Stimulated activated CD8-positive, alpha-beta memory T cell treated with anti-CD3 and anti-CD28 coated beads, Interleukin-4, amount 100 ng/mL, for 1 hour (primary cell): Measurements from ENCODE around the gene MYO15A.
A peak's percentile ranks its signal among the peaks of the same experiment; 100 is the strongest.

Experiments used
- DNase-seq, 2 donors: peaks; one replicate each; pipeline ENCODE4 v3.0.0-alpha.2; 2020; ENCODE audit warnings: low read depth in 2 of 2, low spot score in 1 of 2

MYO15A gene

DNA sequence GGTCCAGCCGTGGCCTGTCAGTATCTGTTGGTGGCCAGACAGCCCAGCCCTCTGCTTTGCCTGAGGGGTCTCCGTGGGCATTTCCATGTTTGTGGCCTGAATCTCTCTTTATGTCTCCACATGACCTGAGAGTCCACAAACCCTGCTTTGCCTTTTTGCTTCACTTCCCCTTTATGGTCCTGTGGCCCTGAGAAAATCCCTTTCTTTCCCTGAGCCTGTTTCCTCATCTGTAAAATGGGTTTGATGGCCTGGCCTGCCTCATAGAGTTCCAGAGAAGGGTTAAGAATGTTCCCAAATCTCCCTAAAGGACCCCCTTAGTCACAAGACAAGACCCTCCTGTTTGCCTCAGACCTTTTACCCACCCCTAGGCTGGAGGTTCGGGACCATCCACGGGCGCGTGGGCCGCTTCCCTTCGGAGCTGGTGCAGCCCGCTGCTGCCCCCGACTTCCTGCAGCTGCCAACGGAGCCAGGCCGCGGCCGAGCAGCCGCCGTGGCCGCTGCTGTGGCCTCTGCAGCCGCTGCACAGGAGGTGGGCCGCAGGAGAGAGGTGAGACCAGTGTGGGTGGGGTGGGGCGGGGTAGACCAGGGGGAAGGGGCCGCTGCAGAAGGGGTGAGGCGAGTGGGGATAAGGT, 48.9 kb downstream of the MYO15A start:
- DNase-seq, result no peak

GRCh38 chr17:18158022-18158600, 49.6 kb downstream of the MYO15A start:
- peak; percentile 81 to 88 for DNase-seq

DNA sequence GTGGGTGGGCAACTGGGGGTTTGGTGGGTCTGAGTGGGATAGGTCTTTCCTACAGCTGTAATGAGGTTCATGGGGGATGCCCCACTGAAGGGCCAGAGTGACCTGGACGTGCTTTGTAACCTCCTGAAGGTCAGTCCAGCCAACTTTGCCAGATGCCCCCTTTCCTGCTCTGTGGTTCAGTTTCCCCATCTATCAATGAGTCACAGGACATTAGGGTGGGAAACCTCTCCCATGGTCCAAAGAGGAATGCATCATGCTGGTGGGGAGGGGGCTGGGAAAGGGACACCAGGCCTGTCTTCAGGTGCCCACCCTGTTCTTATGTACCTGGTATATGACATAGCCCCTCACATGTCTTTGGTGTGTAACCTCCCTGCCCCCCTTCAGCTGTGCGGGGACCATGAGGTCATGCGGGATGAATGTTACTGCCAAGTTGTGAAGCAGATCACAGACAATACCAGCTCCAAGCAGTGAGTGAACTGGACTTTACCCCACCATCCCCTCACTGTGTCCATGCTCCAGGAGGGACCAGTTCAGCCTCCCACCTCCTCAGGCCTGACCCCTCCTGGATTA, 51.1 kb downstream of the MYO15A start:
- no peak for DNase-seq

DNA sequence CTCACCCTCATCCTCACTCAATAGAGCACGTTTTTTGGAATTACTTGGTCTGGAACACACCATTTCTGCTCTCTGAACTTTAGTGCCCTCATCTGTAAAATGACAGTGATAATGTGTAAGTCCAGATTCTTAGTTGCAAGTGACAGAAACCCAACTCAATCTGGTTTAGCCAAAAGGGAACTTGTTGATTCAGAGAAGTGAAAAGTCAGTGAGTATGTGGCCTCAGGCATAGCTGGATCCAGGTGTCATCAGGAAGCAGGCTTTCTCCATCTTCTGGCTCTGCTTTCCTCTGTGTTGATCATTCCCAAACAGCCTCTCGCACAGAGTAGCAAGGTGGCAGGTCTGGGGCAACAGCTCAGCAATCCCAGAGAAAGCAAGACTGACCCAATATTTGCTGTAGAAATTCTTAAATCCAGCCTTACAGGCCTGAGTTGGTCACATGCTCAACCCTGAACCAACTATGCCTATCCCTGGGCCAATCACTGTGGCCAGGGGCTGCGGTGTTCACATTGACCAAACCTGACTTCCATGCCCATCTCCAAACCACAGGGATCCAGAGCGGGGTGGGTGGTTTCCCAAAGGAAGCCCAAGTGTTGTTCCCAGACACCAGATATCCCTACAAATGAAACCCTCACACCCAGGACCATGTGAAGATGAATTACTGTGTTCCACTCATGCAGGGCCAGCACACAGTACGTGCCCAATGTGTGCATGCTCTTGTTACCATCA, 51.7 kb downstream of the MYO15A start:
- no peak for DNase-seq

GRCh38 chr17:18161207-18162145, 52.9 kb downstream of the MYO15A start:
- DNase-seq, result no peak

GRCh38 chr17:18163547-18163946, 55.0 kb downstream of the MYO15A start:
- no peak for DNase-seq

DNA sequence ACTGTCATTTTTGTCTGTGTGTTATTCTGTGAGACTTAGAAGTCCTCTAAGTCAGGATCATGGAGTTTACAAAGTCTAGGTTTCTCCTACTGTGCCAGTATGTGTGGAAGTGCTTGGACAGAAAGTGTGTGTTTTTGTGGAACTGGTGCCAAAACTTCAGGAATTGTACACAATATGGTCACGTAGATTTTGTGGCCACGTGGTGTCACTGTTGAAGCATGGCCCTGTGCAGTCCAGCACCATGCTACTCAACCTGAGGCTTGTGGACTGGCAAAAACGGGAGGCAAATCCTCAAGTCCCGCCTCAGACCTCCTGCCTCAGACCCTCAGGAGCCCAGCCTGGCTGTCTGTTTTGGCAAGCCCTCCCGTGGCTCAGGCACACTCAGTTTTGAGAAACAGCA, 58.3 kb downstream of the MYO15A start:
- no peak for DNase-seq

DNA sequence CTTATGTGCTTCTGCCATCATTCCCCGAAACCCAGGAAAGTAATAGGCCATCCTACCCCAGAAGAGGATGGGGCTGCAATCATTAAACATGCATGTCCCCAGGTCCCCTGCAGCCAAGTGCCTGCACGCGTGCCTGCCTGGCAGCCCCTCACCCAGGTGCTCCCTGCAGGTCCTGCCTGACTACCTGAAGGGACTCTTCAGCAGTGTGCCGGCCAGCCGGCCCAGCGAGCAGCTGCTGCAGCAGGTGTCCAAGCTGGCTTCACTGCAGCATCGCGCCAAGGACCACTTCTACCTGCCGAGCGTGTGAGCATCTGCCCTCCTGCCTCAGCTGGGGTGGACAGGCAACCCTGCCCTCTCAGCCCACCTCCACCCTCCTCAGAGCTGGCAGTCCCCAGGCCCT, 58.9 kb downstream of the MYO15A start:
- DNase-seq, result no peak

DNA sequence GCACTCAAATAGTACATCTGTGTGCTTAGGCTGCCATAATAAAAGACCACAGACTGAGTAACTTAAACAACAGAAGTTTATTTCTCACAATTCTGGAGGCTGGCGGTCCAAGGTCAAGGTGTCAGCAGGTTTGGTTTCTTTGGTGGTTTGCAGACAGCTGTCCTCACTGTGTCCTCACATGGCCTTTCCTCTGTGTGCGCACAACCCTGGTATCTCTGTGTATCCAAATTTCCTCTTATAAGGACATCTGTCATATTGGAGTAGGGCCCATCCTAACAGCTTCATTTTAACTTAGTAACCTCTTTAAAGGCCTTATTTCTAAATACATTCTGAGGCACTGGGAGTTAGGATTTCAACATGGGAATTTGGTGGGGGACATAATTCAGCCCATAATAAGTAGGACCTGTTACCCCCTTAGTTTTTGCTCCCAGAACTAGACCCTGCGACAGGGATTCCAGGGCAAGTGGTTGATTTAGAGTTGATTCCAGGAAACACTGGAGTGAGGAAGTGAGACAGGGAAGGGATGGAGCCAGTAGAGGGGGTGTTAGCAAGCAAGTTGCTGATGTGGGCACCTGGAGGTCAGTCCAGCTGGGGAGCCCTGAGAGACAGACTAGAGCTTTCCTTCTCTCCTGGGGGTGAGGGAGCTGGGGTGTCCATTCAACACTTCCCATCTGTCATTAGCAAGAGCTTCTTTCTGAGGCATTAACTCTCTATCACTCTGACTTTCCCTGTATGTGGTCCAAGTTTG, 64.1 kb downstream of the MYO15A start:
- DNase-seq, result no peak

DNA sequence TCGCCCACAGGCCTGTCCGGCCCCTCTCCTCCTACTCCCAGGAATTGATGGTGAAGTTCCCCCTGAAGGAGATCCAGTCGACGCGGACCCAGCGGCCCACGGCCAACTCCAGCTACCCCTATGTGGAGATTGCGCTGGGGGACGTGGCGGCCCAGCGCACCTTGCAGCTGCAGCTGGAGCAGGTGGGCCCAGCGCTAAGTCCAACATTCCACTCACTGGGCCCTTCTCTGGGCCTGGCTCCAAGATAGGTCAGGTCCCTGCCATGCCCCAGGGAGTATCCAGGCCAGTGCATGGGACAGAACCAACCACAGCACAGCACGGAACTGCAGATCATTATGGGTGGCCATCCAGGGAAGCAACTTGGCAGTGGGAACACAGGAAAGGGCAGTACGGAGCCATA, 65.2 kb downstream of the MYO15A start:
- no peak for DNase-seq

GRCh38 chr17:18176176-18176575, 67.6 kb downstream of the MYO15A start:
- no peak for DNase-seq

DNA sequence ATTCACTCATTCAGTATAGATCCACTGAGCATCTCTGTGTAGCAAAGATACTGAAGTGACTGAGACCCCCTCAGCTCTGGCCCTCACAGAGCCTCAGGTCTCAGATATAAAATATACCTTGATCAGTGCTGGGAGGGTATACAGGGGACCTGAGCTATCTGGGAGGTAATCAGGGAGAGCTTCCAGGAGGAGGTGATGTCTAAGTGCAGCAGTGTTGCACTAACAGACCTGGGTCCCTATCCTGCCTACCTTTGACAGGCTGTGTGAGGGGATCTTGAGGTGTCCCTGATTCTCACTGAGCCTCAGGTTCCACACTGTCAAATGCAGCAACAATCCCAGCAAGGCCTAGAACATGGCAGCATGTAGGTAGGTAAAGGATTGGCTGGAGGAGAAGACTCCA, 68.6 kb downstream of the MYO15A start:
- DNase-seq, result no peak

GRCh38 chr17:18177722-18178121, 69.2 kb downstream of the MYO15A start:
- no peak for DNase-seq

DNA sequence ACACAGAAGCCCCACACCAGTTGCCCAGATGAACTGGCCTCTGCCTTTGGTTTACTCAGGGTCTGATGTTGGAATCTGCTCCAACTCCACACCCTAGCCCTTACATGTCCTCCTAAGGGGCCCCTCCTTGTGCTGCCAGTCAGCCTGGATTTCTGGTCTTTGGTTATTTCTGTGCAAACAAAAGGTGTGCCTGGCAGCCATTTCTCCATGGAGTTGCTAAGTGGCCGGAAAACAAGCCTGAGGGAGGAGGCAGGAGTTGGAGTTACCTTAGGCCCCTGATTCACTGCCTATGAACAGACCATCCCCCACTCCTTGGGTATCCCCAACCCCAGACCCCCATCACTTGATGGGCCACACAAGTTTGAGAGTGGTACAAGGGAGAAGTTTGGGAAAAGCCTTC, 70.6 kb downstream of the MYO15A start:
- DNase-seq, result no peak

DNA sequence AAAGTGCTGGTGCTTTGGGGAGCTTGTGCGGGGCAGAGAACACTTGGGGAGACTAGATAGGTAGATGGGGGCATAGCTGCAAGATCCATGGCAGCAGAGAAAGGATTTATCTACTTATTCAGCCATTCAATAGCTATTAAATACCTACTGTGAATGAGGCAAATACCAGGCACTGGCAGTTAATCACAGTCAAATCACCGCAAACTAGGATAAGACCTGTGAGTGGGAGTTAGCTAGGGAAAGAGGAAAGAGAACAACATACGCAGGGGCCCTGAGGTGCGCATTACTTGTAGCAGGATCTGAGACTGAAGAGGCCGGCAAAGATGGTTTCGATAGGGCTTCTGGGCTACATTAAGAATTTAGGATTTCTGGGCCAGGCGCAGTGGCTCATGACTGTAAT, 71.2 kb downstream of the MYO15A start:
- no peak for DNase-seq

DNA sequence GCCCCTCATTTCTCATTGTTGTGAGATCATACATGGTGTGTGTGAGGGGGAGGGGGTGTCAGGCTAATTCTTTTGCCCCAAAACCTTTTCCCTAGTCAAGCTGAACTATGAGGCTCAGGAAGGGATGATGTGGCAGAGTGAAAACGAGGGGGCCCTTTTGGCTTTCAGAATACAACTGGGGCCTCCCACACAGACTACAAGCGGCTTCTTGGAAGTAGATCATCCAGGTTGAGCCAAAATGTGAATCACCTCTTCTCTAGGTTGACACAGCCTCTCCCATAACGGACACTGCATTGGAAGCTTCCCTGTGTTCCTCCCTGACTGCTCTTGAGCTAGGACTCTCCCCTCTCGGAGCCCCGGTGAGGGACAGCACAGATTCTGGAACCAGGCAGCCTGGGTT, 72.8 kb downstream of the MYO15A start:
- no peak for DNase-seq

- DNase-seq, result no peak
Measured at GRCh38 chr17:18182110-18182977, 73.8 kb downstream of the MYO15A start.

- DNase-seq, result peak; percentile 55 to 58
Measured at GRCh38 chr17:18182978-18183333, 74.4 kb downstream of the MYO15A start.

DNA sequence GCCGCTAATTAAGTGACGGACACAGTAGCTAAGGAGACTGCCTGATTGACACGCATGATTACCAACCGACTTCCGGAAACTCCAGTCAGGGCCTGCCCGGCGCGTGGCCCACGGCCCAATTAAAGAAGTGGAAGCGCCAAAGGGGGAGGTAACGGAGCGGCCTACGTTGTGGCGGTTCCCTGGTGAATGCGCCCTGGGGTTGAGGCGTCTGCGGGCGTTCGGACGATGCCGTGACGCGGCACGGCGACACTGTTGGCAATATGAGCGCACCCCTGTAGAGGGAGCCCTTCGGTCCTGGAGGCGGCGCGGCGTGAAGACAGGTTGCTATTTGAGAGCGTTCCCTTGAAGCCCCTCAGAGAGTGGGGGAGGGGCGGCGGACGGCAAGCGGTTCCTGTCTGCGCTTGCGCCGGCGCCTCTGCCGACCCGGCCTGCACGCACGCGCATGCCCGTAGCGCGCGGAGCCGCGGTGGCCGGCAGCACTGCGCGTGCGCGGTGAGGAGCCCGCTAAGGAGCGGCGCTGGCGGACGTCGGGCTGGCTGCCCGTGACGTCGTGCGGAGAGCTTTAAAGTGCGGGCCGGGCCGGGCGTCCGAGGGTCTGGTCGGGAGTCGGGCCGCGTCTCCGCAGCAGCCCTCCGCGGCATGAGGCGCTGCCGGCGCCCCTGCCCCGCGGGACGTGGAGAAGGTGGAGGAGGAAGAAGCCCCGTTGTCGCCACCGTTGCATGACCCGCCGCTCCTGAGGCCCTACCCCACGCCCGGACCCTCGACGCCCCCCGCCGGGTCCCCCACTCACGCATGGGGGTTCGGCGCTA, 75.0 kb downstream of the MYO15A start, which contains the start of gene ALKBH5:
ALKBH5 (plus strand) TSS at position 495 of the 809 bp plus-strand sequence. CDS start 416 bp downstream, outside the sequence.
- peak; percentile 90 to 93 for DNase-seq
